Prostate gland (tissue), 2 donors: Measurements from ENCODE around the gene PTGER1.

Experiments
- POLR2A ChIP-seq: fragments of 450-650 bp; IDR thresholded peaks from one replicate; pipeline ENCODE4 v1.6.1; 2016; ENCODE audit warnings: antibody characterized with exemption, mild to moderate bottlenecking
- POLR2AphosphoS5 ChIP-seq: sonication (generic); formaldehyde crosslinking; IDR thresholded peaks from one replicate; pipeline ENCODE4 v1.6.1; 2017; ENCODE audit warnings: antibody characterized with exemption
- TF ChIP-seq, protein P1 (sequence below), 4 experiments: fragments of 200-600 bp in 2 of 4; fragments of 450-650 bp in 2 of 4; sonication (generic) in 2 of 4; IDR thresholded peaks; 1 replicate in 3 of 4; 2 replicates in 1 of 4; pipeline ENCODE4 v1.5.1; 2016 to 2019; ENCODE audit warnings: antibody characterized with exemption in 4 of 4, mild to moderate bottlenecking in 2 of 4, moderate library complexity in 2 of 4

DNA sequence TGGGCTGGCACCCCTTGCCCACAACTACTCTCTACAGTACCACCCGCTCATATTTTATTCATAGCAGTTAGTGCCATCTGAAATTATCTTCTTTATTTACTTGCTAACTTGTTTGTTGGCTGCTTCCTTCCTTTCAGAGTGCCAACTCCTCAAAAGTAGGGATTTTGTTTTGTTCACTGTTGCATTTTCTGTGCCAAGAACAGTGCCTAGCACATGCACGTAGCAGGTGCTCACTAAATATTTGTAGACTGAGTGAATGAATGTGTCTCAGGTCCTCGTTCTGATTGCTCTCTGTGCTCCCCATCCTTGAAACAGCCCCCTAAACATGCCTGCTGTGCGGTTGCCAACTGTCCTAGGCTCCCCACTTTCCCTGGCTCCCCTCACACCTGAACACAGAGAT is 19.3 kb upstream of the PTGER1 start:
- TF ChIP-seq, protein P1, sequence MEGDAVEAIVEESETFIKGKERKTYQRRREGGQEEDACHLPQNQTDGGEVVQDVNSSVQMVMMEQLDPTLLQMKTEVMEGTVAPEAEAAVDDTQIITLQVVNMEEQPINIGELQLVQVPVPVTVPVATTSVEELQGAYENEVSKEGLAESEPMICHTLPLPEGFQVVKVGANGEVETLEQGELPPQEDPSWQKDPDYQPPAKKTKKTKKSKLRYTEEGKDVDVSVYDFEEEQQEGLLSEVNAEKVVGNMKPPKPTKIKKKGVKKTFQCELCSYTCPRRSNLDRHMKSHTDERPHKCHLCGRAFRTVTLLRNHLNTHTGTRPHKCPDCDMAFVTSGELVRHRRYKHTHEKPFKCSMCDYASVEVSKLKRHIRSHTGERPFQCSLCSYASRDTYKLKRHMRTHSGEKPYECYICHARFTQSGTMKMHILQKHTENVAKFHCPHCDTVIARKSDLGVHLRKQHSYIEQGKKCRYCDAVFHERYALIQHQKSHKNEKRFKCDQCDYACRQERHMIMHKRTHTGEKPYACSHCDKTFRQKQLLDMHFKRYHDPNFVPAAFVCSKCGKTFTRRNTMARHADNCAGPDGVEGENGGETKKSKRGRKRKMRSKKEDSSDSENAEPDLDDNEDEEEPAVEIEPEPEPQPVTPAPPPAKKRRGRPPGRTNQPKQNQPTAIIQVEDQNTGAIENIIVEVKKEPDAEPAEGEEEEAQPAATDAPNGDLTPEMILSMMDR (IDR thresholded peaks at IDR 0.05): no peak
- TF ChIP-seq POLR2A (no peak), POLR2AphosphoS5 (no peak)
